HEK293 (cell line): ENCODE measurements around the gene MEAK7.
A peak's percentile ranks its signal among the peaks of the same experiment; 100 is the strongest.
"Not testable (repeated sequence)": the region's sequence is repeated elsewhere in the genome, so short reads cannot be mapped to it uniquely, and the experiment has no call there.

Experiments
- CTCF ChIA-PET: fragments of 350-600 bp; formaldehyde crosslinking; extraction: SDS; loops from one replicate; lab custom pipeline; 2021; ENCODE audit warnings: antibody characterized with exemption; lab: Yijun Ruan, JAX
- POLR2A ChIA-PET: fragments of 300-600 bp; formaldehyde crosslinking; extraction: SDS; loops from one replicate; lab custom pipeline; 2020; ENCODE audit warnings: antibody characterized with exemption, inconsistent platforms; lab: Yijun Ruan, JAX
- H3K27ac ChIP-seq: fragments of 200-500 bp; sonication (Bioruptor generic); 2 replicates; pipeline ENCODE4 v1.5.1; 2014; ENCODE audit warnings: low read depth, low read length, control low read depth, inconsistent platforms; ENCODE audit errors: extremely low read depth
- H3K36me3 ChIP-seq, 2 experiments: fragments of 200-500 bp in 1 of 2; sonication (Bioruptor generic) in 1 of 2; 1 replicate in 1 of 2; 2 replicates in 1 of 2; pipeline ENCODE4 v1.5.1; 2014 to 2017; ENCODE audit warnings: inconsistent platforms in 2 of 2, low read length in 2 of 2; ENCODE audit not compliant: control insufficient read depth in 2 of 2, insufficient read depth in 1 of 2
- H3K4me1 ChIP-seq: fragments of 200-500 bp; sonication (Bioruptor generic); 2 replicates; pipeline ENCODE4 v1.5.1; 2014; ENCODE audit warnings: mild to moderate bottlenecking, low read length, inconsistent platforms; ENCODE audit not compliant: control insufficient read depth, insufficient read depth
- H3K4me3 ChIP-seq: 2 replicates; pipeline ENCODE4 v1.5.1; 2011; ENCODE audit warnings: low read depth, mild to moderate bottlenecking, control low read depth, low read length, moderate library complexity
- H3K9me3 ChIP-seq: fragments of 200-500 bp; sonication (Bioruptor generic); 2 replicates; pipeline ENCODE4 v1.5.1; 2014; ENCODE audit warnings: low read depth, low read length, inconsistent platforms; ENCODE audit not compliant: control insufficient read depth, insufficient read depth
- TRIM28 ChIP-seq: IDR thresholded peaks from 2 replicates; pipeline ENCODE4 v1.6.1; 2011; ENCODE audit warnings: low read length, control low read depth, borderline replicate concordance
- ZBTB1 ChIP-seq: fragments of 450-650 bp; formaldehyde crosslinking; IDR thresholded peaks from 2 replicates; pipeline ENCODE4 v1.5.1; 2016; ENCODE audit warnings: missing biosample characterization, missing genetic modification characterization
- ZBTB17 ChIP-seq: fragments of 450-650 bp; formaldehyde crosslinking; IDR thresholded peaks from 2 replicates; pipeline ENCODE4 v1.5.1; 2016; ENCODE audit warnings: missing biosample characterization, missing genetic modification characterization
- ZBTB21 ChIP-seq: fragments of 450-650 bp; formaldehyde crosslinking; IDR thresholded peaks from 2 replicates; pipeline ENCODE4 v1.5.1; 2017; ENCODE audit warnings: missing biosample characterization, missing genetic modification characterization
- ZNF18 ChIP-seq: fragments of 450-650 bp; formaldehyde crosslinking; IDR thresholded peaks from 2 replicates; pipeline ENCODE4 v1.5.1; 2016; ENCODE audit warnings: missing biosample characterization, missing genetic modification characterization
- ZNF223 ChIP-seq: fragments of 450-650 bp; formaldehyde crosslinking; IDR thresholded peaks from 2 replicates; pipeline ENCODE4 v1.5.1; 2016; ENCODE audit warnings: missing biosample characterization, missing genetic modification characterization
- ZNF341 ChIP-seq: fragments of 450-650 bp; formaldehyde crosslinking; IDR thresholded peaks from 2 replicates; pipeline ENCODE4; 2016; ENCODE audit warnings: low read depth, missing biosample characterization, missing genetic modification characterization
- ZNF362 ChIP-seq: fragments of 450-650 bp; formaldehyde crosslinking; IDR thresholded peaks from 2 replicates; pipeline ENCODE4 v1.5.1; 2016; ENCODE audit warnings: missing biosample characterization, missing genetic modification characterization
- ZNF366 ChIP-seq: fragments of 450-650 bp; formaldehyde crosslinking; conservative IDR thresholded peaks from 2 replicates; pipeline ENCODE4 v1.5.1; 2016; ENCODE audit warnings: missing biosample characterization, missing genetic modification characterization
- ZNF391 ChIP-seq: fragments of 450-650 bp; formaldehyde crosslinking; IDR thresholded peaks from 2 replicates; pipeline ENCODE4 v1.5.1; 2016; ENCODE audit warnings: low read depth, missing biosample characterization, missing genetic modification characterization, borderline replicate concordance
- ZNF404 ChIP-seq: fragments of 450-650 bp; formaldehyde crosslinking; IDR thresholded peaks from 2 replicates; pipeline ENCODE4 v1.5.1; 2017; ENCODE audit warnings: missing biosample characterization, missing genetic modification characterization
- ZNF585B ChIP-seq: fragments of 450-650 bp; formaldehyde crosslinking; IDR thresholded peaks from 2 replicates; pipeline ENCODE4 v1.5.1; 2016; ENCODE audit warnings: missing biosample characterization, missing genetic modification characterization
- ZNF623 ChIP-seq: fragments of 450-650 bp; formaldehyde crosslinking; IDR thresholded peaks from 2 replicates; pipeline ENCODE4 v1.5.1; 2016; ENCODE audit warnings: missing biosample characterization, missing genetic modification characterization
- ZNF629 ChIP-seq: fragments of 450-650 bp; formaldehyde crosslinking; IDR thresholded peaks from 2 replicates; pipeline ENCODE4 v1.5.1; 2017; ENCODE audit warnings: missing biosample characterization, missing genetic modification characterization

MEAK7 gene

GRCh38 chr16:84519855-84520254 is 15.4 kb upstream of the MEAK7 start (continued):
- TF ChIP-seq ZNF404 (tag by site-specific recombination) = no peak

GRCh38 chr16:84518804-84519341 is 14.4 kb upstream of the MEAK7 start:
- H3K36me3 ChIP-seq = no peaks in the 10 kb centered on the region
- no peak overlapping the region for H3K4me3 ChIP-seq
- POLR2A ChIA-PET = interaction anchor here (0.6 kb wide), 1 partner anchor 10 kb away, joined by 5 read pairs; no protein-coding TSS in a partner anchor
- TF ChIP-seq ZNF18 (tag by site-specific recombination) (no peak), ZBTB1 (tag by site-specific recombination) (no peak), ZBTB17 (tag by site-specific recombination) (no peak), ZNF341 (tag by site-specific recombination) (no peak), TRIM28 (no peak)
- no peaks in the 10 kb centered on the region for H3K4me1 ChIP-seq
- H3K9me3 ChIP-seq = no peaks in the 10 kb centered on the region
- CTCF ChIA-PET = interaction anchor here (0.7 to 4.4 kb wide), 5 partner anchors 8 to 267 kb away, joined by 3 to 29 read pairs (median 10); no protein-coding TSS in a partner anchor
- H3K27ac ChIP-seq = no peak overlapping the region

GRCh38 chr16:84518220-84518619 is 13.8 kb upstream of the MEAK7 start:
- CTCF ChIA-PET = interaction anchor here (1.0 to 4.4 kb wide), 2 partner anchors 11 to 206 kb away, joined by 3 to 29 read pairs; no protein-coding TSS in a partner anchor
- H3K36me3 ChIP-seq, H3K27ac ChIP-seq, H3K9me3 ChIP-seq, H3K4me3 ChIP-seq, H3K4me1 ChIP-seq: not testable (repeated sequence)
- POLR2A ChIA-PET = interaction anchor here (0.6 to 1.0 kb wide), 2 partner anchors 10 to 105 kb away, joined by 3 to 5 read pairs; no protein-coding TSS in a partner anchor
- peak; percentile 69; the same call in 1 of the 2 replicates for TF ChIP-seq ZNF362
- TF ChIP-seq ZNF366 (tag by site-specific recombination) = 0 out of 2 replicates have a peak, but pooled peaks have one; percentile 27
- peak; percentile 90 for TF ChIP-seq ZNF629
- peak; percentile 81 for TF ChIP-seq ZBTB21

GRCh38 chr16:84517366-84517765 is 12.9 kb upstream of the MEAK7 start:
- Histone ChIP-seq H3K9me3 (no peaks in the 10 kb centered on the region), H3K36me3 (no peaks in the 10 kb centered on the region), H3K4me3 (no peak overlapping the region), H3K27ac (no peak overlapping the region), H3K4me1 (no peaks in the 10 kb centered on the region)
- TF ChIP-seq ZNF223 (no peak), ZNF391 (tag by site-specific recombination) (no peak), ZNF585B (no peak), ZNF623 (tag by site-specific recombination) (no peak)
- ChIA-PET POLR2A (interaction anchor here (1.0 kb wide), 1 partner anchor 106 kb away, joined by 3 read pairs; no protein-coding TSS in a partner anchor), CTCF (interaction anchor here (0.6 to 1.1 kb wide), 3 partner anchors 12 to 179 kb away, joined by 3 to 5 read pairs (median 3); no protein-coding TSS in a partner anchor)
